ENCODE data around the gene MRC1. TPM values are rescaled to one million over a fixed set of nuclear protein-coding genes. Genes with fewer than 3 reads are reported as not detected.

The MRC1 gene
- total and polyA plus RNA-seq, 9 of the 15 experiments (the other 6 are each of a cell fraction or from before 2014, with no cell fraction given) = 0.01 to 0.20 (median 0.03) TPM; not detected in 5

DNA sequence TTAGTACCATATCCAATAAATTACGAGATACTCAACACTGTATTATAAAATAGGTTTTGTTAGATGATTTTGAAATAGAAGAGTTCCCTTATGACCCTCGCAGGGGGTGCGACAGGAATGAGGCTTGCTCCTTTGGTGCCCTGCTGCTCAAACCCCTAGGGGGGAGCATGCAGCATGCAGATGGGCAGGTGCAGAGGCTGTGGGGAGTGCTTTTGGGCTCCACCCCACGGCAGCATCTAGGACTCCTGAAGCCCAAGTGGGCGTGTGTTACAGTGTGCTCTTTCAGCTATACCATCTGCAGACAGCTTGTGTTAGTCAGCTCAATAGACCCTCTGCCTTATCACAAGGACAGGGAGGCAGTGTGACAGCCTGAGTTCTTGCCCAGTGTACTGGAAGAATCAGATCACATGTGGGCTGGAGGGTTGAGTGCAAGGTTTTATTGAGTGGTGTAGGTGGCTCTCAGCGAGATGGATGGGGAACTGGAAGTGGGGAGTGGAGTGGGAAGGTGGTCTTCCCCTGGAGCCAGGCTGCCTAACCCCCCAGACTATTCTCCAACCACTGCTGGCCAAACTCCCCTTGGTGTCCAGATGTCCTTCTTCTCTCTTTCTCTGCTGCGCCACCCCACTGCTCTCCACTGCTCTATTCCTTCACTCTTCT, 3.1 kb upstream of the MRC1 start (continued):
- TF ChIP-seq SMAD1 (IDR thresholded peaks at IDR 0.05; ENCODE audit: low read depth, low read length, partially characterized antibody) (no peak), RFX1 (IDR thresholded peaks at IDR 0.05) (no peak)

DNA sequence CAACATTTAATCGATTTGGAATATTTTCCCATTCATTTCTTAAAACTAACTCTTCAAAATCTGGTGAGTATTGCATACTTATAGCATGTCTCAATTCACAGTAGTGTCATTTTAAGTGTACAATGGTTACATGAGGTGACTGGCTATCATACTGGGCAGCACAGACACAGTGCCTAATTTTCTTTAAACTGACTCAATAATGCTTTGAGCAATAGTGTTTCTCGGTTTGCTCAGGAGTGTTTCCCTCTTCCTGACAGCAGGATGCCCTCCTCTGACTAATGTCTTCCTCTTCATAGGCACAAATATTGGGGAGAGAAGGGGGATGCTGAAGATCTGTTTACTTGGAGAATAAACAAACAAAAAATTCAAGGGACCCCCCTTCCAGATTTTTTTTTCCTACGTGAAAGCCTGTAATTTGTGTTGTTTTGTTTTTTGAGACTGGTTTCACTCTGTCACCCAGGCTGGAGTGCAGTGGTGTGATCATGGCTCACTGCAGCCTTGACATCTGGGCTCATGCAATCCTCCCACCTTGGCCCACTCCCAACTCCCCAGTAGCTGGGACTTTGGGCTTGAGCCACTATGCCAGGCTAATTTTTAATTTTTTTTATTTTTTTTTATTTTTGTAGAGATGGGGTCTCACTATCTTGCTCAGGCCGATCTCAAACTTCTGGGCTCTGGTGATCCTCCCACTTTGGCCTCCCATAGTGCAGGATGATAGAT, 2.2 kb downstream of the MRC1 start:
- ATAC-seq (no peak), FAIRE-seq (no peak), DNase-seq (ENCODE audit: extremely low read depth in 1 of 4, low spot score in 3 of 4) (no peak)
- ChIA-PET POLR2A (no interaction called here), CTCF (ENCODE audit: low intra/inter-chr PET ratio) (no interaction called here)
- 0 out of 2 replicates have a peak, but pooled peaks cover 3% of the 10 kb centered on the region for H4K20me1 ChIP-seq (replicated peaks; ENCODE audit: control insufficient read depth, insufficient read depth, low read length)
- no peak overlapping the region for H3K9ac ChIP-seq (ENCODE audit: insufficient read depth in 1 of 2, low read depth in 2 of 2, low read length in 2 of 2)
- TF ChIP-seq, protein P1, sequence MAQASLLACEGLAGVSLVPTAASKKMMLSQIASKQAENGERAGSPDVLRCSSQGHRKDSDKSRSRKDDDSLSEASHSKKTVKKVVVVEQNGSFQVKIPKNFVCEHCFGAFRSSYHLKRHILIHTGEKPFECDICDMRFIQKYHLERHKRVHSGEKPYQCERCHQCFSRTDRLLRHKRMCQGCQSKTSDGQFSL (CRISPR knock-in tag; IDR thresholded peaks at IDR 0.05) = no peak
- TF ChIP-seq, protein P1 (tag; IDR thresholded peaks at IDR 0.05) = no peak
- TF ChIP-seq PHF20 (IDR thresholded peaks at IDR 0.05; ENCODE audit: partially characterized antibody) (no peak), SMAD2 (IDR thresholded peaks at IDR 0.05; ENCODE audit: low read depth, low read length) (no peak), SAP30 (IDR thresholded peaks at IDR 0.05; ENCODE audit: borderline replicate concordance, insufficient read depth, low read depth, low read length, poor library complexity, severe bottlenecking) (no peak), KDM1A (IDR thresholded peaks at IDR 0.05) (no peak), LCOR (CRISPR knock-in tag; IDR thresholded peaks at IDR 0.05) (no peak), TEAD4 (IDR thresholded peaks at IDR 0.05; ENCODE audit: low read length) (no peak), TEAD4 (CRISPR knock-in tag; IDR thresholded peaks at IDR 0.05; ENCODE audit: borderline replicate concordance) (no peak), TEAD1 (CRISPR knock-in tag; IDR thresholded peaks at IDR 0.05) (no peak)
- TF ChIP-seq, protein P2, sequence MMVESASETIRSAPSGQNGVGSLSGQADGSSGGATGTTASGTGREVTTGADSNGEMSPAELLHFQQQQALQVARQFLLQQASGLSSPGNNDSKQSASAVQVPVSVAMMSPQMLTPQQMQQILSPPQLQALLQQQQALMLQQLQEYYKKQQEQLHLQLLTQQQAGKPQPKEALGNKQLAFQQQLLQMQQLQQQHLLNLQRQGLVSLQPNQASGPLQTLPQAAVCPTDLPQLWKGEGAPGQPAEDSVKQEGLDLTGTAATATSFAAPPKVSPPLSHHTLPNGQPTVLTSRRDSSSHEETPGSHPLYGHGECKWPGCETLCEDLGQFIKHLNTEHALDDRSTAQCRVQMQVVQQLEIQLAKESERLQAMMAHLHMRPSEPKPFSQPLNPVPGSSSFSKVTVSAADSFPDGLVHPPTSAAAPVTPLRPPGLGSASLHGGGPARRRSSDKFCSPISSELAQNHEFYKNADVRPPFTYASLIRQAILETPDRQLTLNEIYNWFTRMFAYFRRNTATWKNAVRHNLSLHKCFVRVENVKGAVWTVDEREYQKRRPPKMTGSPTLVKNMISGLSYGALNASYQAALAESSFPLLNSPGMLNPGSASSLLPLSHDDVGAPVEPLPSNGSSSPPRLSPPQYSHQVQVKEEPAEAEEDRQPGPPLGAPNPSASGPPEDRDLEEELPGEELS (CRISPR knock-in tag; IDR thresholded peaks at IDR 0.05; ENCODE audit: borderline replicate concordance) = no peak
- H3K36me3 ChIP-seq (ENCODE audit: control insufficient read depth, insufficient read depth, low read length) = no peaks in the 10 kb centered on the region
- intact Hi-C loops (cut with micrococcal nuclease) = no loop called here
- no peaks in the 10 kb centered on the region; a peak in 2 of 5 replicates for H3K4me1 ChIP-seq (replicated peaks in 1 of 2; ENCODE audit: control insufficient read depth in 2 of 2, insufficient read depth in 2 of 2, low read length in 2 of 2)
- no peak overlapping the region for H3K4me2 ChIP-seq (ENCODE audit: insufficient read depth, low read length)
- in situ Hi-C loops (cut with MboI) = no loop called here
- peaks cover 29 to 64% of the 10 kb centered on the region in 2 experiments; a peak in 4 of 5 replicates for H3K27me3 ChIP-seq (ENCODE audit: control insufficient read depth in 2 of 2, insufficient read depth in 2 of 2, low read length in 2 of 2)
- H3K27ac ChIP-seq (ENCODE audit: extremely low read depth, low read depth, low read length) = no peak overlapping the region
- H3K79me2 ChIP-seq (ENCODE audit: control insufficient read depth, insufficient read depth, low read length) = no peaks in the 10 kb centered on the region
- H2AFZ ChIP-seq (ENCODE audit: low read depth, low read length) = no peak overlapping the region
- H3K9me1 ChIP-seq (ENCODE audit: control insufficient read depth, insufficient read depth, low read length) = no peaks in the 10 kb centered on the region
- no peak overlapping the region for H3K4me3 ChIP-seq
- 0% methylated on average over 4 of the region's 4 CpGs for WGBS (ENCODE audit: insufficient coverage, low coverage, missing lambda C conversion rate)
- BruUV-seq (replicated peaks) = no TSS peak
- no peaks in the 10 kb centered on the region for H3K9me3 ChIP-seq (replicated peaks; ENCODE audit: control insufficient read depth, insufficient read depth, low read depth, low read length)

All from K562 (cell line).